H1 (cell line): ENCODE data around the gene CHST1. TPM values are rescaled to one million over a fixed set of nuclear protein-coding genes. Genes with fewer than 3 reads are reported as not detected.

ENCODE experiments used
- microRNA-seq, 2 experiments: library from miRNA; unstranded; fragments of <30 nt; microRNA quantifications; one replicate each; pipeline versions ENCODE4 to v1.2.0, GENCODE V29; 2016 to 2020; ENCODE audit warnings: borderline microRNAs expressed in 2 of 2, borderline number of aligned reads in 2 of 2, borderline replicate concordance in 1 of 2
- polyA plus RNA-seq, 7 experiments: library from polyadenylated mRNA; depleted of rRNA in 3 of 7; stranded (reverse) in 5 of 7; unstranded in 2 of 7; fragments of >200 nt in 5 of 7; fragments of 200-250 nt in 2 of 7; gene quantifications; 1 replicate in 5 of 7; 2 replicates in 1 of 7; 4 replicates in 1 of 7; pipeline versions ENCODE4 v1.2.1 to v1.2.3, GENCODE V29; 2011 to 2013; ENCODE audit warnings: missing spikeins in 2 of 7, mixed read lengths in 2 of 7
- small RNA-seq: library from polyadenylated mRNA; stranded (forward); fragments of <200 nt; extraction: miRNeasy Mini kit (QIAGEN cat#:217004); gene quantifications from one replicate; pipeline ENCODE3, GENCODE V24; 2013; ENCODE audit not compliant: insufficient read depth
- total RNA-seq: library from RNA; stranded (reverse); fragmentation: NEBNext Ultra II Directional; extraction: Animal tissue kit (Norgen Biotek cat#: 25700); gene quantifications from 2 replicates; pipeline ENCODE4 v1.2.1, GENCODE V29; 2021

CHST1 gene
- total and polyA plus RNA-seq, 2 of the 8 experiments (the other 6 are each of a cell fraction or from before 2014, with no cell fraction given): 1.6 to 3.8 TPM

Small RNA genes within 50 kb of the gene (microRNA-seq; reads per million reads assigned to microRNA genes)
- 0 reads per million in 2 experiments for gene MIR7154

Small RNA genes within 50 kb of the gene (small RNA-seq; reads per million reads assigned to genes)
- not detected for gene MIR7154

Other genes with a start within 250 kb of the CHST1 start
- 10.6 and 11.2 TPM in 2 replicates for gene SLC35C1, start 139.5 kb upstream of the CHST1 start, total RNA-seq
- 4.6 and 9.5 TPM in 2 replicates for gene SLC35C1, start 139.5 kb upstream of the CHST1 start, polyA plus RNA-seq (2011; rRNA removed)
- 9.4 and 10.9 TPM in 2 replicates for gene CRY2, start 181.9 kb upstream of the CHST1 start, total RNA-seq
- 8.0 and 11.8 TPM in 2 replicates for gene CRY2, start 181.9 kb upstream of the CHST1 start, polyA plus RNA-seq (2011; rRNA removed)
- 40.1 and 41.7 TPM in 2 replicates for gene MAPK8IP1, start 220.0 kb upstream of the CHST1 start, total RNA-seq
- 32.4 and 62.2 TPM in 2 replicates for gene MAPK8IP1, start 220.0 kb upstream of the CHST1 start, polyA plus RNA-seq (2011; rRNA removed)
- gene FREY1, start 241.6 kb upstream of the CHST1 start, total RNA-seq: 1.1 TPM in 1 of 2 replicates, not detected in the other
- 0.32 and 1.3 TPM in 2 replicates for gene FREY1, start 241.6 kb upstream of the CHST1 start, polyA plus RNA-seq (2011; rRNA removed)